GM19467 (cell line): ENCODE measurements around the gene BLTP3A.
A peak's percentile ranks its signal among the peaks of the same experiment; 100 is the strongest.
"Not testable (repeated sequence)": the region's sequence is repeated elsewhere in the genome, so short reads cannot be mapped to it uniquely, and the experiment has no call there.

Experiments used
- ATAC-seq: cut with Tn5 transposase; IDR thresholded peaks from one replicate; pipeline ENCODE4 v1.9.1; 2021; ENCODE audit warnings: mild to moderate bottlenecking, moderate library complexity; ENCODE audit not compliant: unreplicated experiment

The BLTP3A gene

GRCh38 chr6:34791701-34792604, at the start of gene BLTP3A:
Gene BLTP3A, plus strand, starts transcription at chr6:34792083. Its CDS starts 168 bp downstream, at chr6:34792251.
- peak; percentile 70 for ATAC-seq

- ATAC-seq = no peak
Observed at GRCh38 chr6:34742094-34742493, 49.8 kb upstream of the BLTP3A start.

GRCh38 chr6:34743625-34744293, 48.1 kb upstream of the BLTP3A start:
- ATAC-seq = no peak

- not testable (repeated sequence) for ATAC-seq
Observed at GRCh38 chr6:34744294-34744647, 47.6 kb upstream of the BLTP3A start.

- ATAC-seq = no peak
Observed at GRCh38 chr6:34745277-34746103, 46.4 kb upstream of the BLTP3A start.

- no peak for ATAC-seq
Observed at GRCh38 chr6:34746104-34746846, 45.6 kb upstream of the BLTP3A start.

GRCh38 chr6:34748757-34749156, 43.1 kb upstream of the BLTP3A start:
- ATAC-seq = no peak

GRCh38 chr6:34756513-34756856, 35.4 kb upstream of the BLTP3A start:
- not testable (repeated sequence) for ATAC-seq

GRCh38 chr6:34757687-34758274, 34.1 kb upstream of the BLTP3A start:
- no peak for ATAC-seq

- ATAC-seq = no peak
Observed at GRCh38 chr6:34760108-34760507, 31.8 kb upstream of the BLTP3A start.

- ATAC-seq = not testable (repeated sequence)
Observed at GRCh38 chr6:34761681-34762080, 30.2 kb upstream of the BLTP3A start.

- ATAC-seq = no peak
Observed at GRCh38 chr6:34768148-34768547, 23.7 kb upstream of the BLTP3A start.

GRCh38 chr6:34771727-34772126, 20.2 kb upstream of the BLTP3A start:
- ATAC-seq = no peak

- ATAC-seq = no peak
Observed at GRCh38 chr6:34772940-34773339, 18.9 kb upstream of the BLTP3A start.

GRCh38 chr6:34773916-34774315, 18.0 kb upstream of the BLTP3A start:
- no peak for ATAC-seq

- ATAC-seq = no peak
Observed at GRCh38 chr6:34774967-34775366, 16.9 kb upstream of the BLTP3A start.

- not testable (repeated sequence) for ATAC-seq
Observed at GRCh38 chr6:34785375-34785774, 6.5 kb upstream of the BLTP3A start.

GRCh38 chr6:34787152-34787551, 4.7 kb upstream of the BLTP3A start:
- not testable (repeated sequence) for ATAC-seq

GRCh38 chr6:34788111-34788510, 3.8 kb upstream of the BLTP3A start:
- ATAC-seq = no peak

GRCh38 chr6:34791164-34791700, 651 bp upstream of the BLTP3A start:
- ATAC-seq = peak; percentile 18
